GM10248 (cell line): ENCODE results near the gene PRKAR2A.
"Not testable (repeated sequence)": the region's sequence is repeated elsewhere in the genome, so short reads cannot be mapped to it uniquely, and the experiment has no call there.

Source experiments
- CTCF ChIA-PET: fragments of 300-600 bp; sonication (Branson Sonifier 250); formaldehyde crosslinking; extraction: SDS; loops from one replicate; lab custom pipeline; 2021; ENCODE audit warnings: antibody characterized with exemption; lab: Yijun Ruan, JAX
- POLR2A ChIA-PET: fragments of 350-650 bp; sonication (Branson Sonifier 250); formaldehyde crosslinking; extraction: SDS; loops from one replicate; lab custom pipeline; 2020; ENCODE audit warnings: antibody characterized with exemption; lab: Yijun Ruan, JAX
- DNase-seq: peaks from one replicate; pipeline ENCODE4 v3.0.0; 2012; ENCODE audit errors: extremely low spot score
- CTCF ChIP-seq: IDR thresholded peaks from 2 replicates; pipeline ENCODE4 v1.5.1; 2012; ENCODE audit warnings: mild to moderate bottlenecking, low read depth; ENCODE audit errors: extremely low read depth, missing control alignments, control extremely low read depth

PRKAR2A gene

GRCh38 chr3:48765376-48765775 is 82.3 kb downstream of the PRKAR2A start:
- DNase-seq, result no peak
- peak; percentile 12 for TF ChIP-seq CTCF
- ChIA-PET CTCF (interaction anchor here (2.4 to 2.7 kb wide), 2 partner anchors 9 to 26 kb away, joined by 6 to 11 read pairs; no protein-coding TSS in a partner anchor), POLR2A (no interaction called here)

GRCh38 chr3:48762816-48763215 is 84.9 kb downstream of the PRKAR2A start:
- TF ChIP-seq CTCF, result no peak
- DNase-seq, result no peak
- ChIA-PET CTCF (no interaction called here), POLR2A (no interaction called here)

DNA sequence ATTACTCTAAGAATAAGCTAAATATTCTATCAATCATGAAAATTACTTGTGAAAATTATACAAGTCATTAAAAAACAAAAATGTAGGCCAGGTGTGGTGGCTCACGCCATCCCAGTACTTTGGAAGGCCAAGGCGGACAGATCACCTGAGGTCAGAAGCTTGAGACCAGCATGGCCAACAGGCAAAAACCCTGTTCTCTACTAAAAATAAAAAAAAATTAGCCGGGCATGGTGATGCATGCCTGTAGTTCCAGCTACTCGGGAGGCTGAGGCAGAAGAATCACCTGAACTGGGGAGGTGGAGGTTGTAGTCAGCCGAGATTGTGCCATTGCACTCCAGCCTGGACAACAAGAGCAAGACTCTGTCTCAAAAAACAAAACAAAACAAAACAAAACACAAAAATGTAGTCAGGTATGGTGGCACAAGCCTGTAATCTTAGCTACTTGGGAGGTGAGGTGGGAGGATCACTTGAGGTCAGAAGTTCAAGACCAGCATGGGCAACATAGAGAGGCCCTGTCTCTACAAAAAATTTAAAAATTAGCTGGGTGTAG is 87.6 kb downstream of the PRKAR2A start:
- POLR2A ChIA-PET, DNase-seq: not testable (repeated sequence)
- CTCF ChIA-PET, result interaction anchor here (1.1 to 2.6 kb wide), 4 partner anchors 11 to 168 kb away, joined by 3 to 10 read pairs (median 4); no protein-coding TSS in a partner anchor

DNA sequence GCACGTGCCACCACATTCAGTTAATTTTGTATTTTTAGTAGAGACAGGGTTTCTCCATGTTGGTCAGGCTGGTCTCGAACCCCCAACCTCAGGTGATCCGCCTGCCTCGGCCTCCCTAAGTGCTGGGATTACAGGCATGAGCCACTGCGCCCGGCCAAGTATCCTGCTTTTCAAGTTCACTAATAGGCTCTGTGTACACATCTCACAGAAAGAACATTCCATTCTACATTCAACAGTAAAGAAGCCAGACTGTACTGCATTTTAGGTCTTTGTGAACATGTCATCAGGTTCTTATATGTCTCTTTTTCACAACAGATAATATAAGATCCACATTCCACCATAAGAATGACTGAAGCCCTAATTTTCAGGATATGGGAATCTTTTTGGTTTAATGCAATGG is 88.1 kb downstream of the PRKAR2A start:
- DNase-seq, POLR2A ChIA-PET: not testable (repeated sequence)
- CTCF ChIA-PET, result interaction anchor here (1.7 to 2.6 kb wide), 2 partner anchors 19 to 168 kb away, joined by 3 to 10 read pairs; no protein-coding TSS in a partner anchor

DNA sequence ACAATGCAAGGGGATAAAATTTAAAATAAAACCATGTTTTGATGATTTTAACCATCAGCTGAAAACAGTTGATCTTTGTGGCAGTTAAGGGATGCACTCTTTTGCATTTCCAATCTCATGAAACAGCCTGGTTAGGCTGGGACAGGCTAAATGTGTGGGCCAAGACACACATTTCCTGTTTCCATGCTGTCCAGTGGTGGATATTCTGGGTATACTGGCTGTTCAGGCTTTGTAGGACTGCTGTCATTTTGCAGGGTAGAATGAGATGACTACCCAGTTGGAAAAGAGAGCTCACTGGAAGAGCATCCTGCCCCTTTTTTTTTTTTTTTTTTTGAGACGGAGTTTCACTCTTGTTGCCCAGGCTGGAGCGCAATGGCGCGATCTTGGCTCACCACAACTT is 88.6 kb downstream of the PRKAR2A start:
- no peak for DNase-seq
- no peak for TF ChIP-seq CTCF
- ChIA-PET POLR2A (no interaction called here), CTCF (interaction anchor here (1.7 to 2.6 kb wide), 2 partner anchors 19 to 169 kb away, joined by 3 to 10 read pairs; no protein-coding TSS in a partner anchor)

GRCh38 chr3:48756640-48757039 is 91.0 kb downstream of the PRKAR2A start:
- ChIA-PET POLR2A (no interaction called here), CTCF (interaction anchor here (1.1 to 4.6 kb wide), 4 partner anchors 9 to 24 kb away, joined by 3 to 23 read pairs (median 5); no protein-coding TSS in a partner anchor)
- DNase-seq, result no peak
- TF ChIP-seq CTCF, result no peak

GRCh38 chr3:48750856-48751255 is 96.8 kb downstream of the PRKAR2A start:
- DNase-seq, result no peak
- CTCF ChIA-PET, result interaction anchor here (3.2 kb wide), 1 partner anchor 11 kb away, joined by 23 read pairs; no protein-coding TSS in a partner anchor
- POLR2A ChIA-PET, result no interaction called here
- no peak for TF ChIP-seq CTCF
